Mucosa of descending colon (tissue), 3 donors: ENCODE results near the gene PCNA. TPM values are rescaled to one million over a fixed set of nuclear protein-coding genes. Genes with fewer than 3 reads are reported as not detected.

ENCODE experiments used
- ATAC-seq: fragments of 200-7000 bp; cut with Tn5 transposase; one replicate; pipeline ENCODE4 v1.9.1; 2020; ENCODE audit warnings: mild to moderate bottlenecking, moderate library complexity
- DNase-seq, 3 donors: peaks; one replicate each; pipeline ENCODE4 v3.0.0-alpha.2; 2020
- H3K36me3 ChIP-seq: fragments of 200-600 bp; one replicate; pipeline ENCODE4 v1.8.0; 2021; ENCODE audit warnings: low read depth, mild to moderate bottlenecking
- H3K4me1 ChIP-seq: fragments of 200-600 bp; one replicate; pipeline ENCODE4 v1.8.0; 2021; ENCODE audit warnings: low read depth, mild to moderate bottlenecking
- H3K4me3 ChIP-seq: fragments of 200-600 bp; one replicate; pipeline ENCODE4 v1.8.0; 2021; ENCODE audit warnings: mild to moderate bottlenecking
- H3K9me3 ChIP-seq: fragments of 200-600 bp; one replicate; pipeline ENCODE4 v1.8.0; 2021; ENCODE audit warnings: mild to moderate bottlenecking
- CTCF ChIP-seq: fragments of 200-600 bp; IDR thresholded peaks from one replicate; pipeline ENCODE4 v1.8.0; 2022; ENCODE audit warnings: antibody characterized with exemption, mild to moderate bottlenecking
- intact Hi-C, 2 donors: fragments of 100-400 bp; cut with DNase I in 1 of 2; cut with micrococcal nuclease in 1 of 2; formaldehyde crosslinking; loops; one replicate each; pipeline versions ENCODE4 v1.11.0 to v1.11.1; 2022; cut with DNase I, micrococcal nuclease
- total RNA-seq, 3 donors: library from RNA; stranded (reverse); fragmentation: NEBNext Ultra II Directional in 2 of 3; extraction: Animal tissue kit (Norgen Biotek cat#: 25700) in 2 of 3; gene quantifications; one replicate each; pipeline versions ENCODE4 v1.2.1 to v1.2.4, GENCODE V29; 2021 to 2023
- donor health status: DM: no; HTN: no; CAD: no; lungs with moderate emphysema.
- donor health status: DM: no; HTN: no; CAD: no.
- donor health status: DM: no; HTN: yes; CAD: no.

The PCNA gene
- total RNA-seq, 3 donors from 2014 or later, result 43.4 to 91.1 (median 48.7) TPM

GRCh38 chr20:5128886-5129285, 9.1 kb upstream of the PCNA start:
- no peak for TF ChIP-seq CTCF
- intact Hi-C loops, result loop anchor here (5.0 kb wide), 1 partner anchor 63 kb away; no protein-coding TSS in a partner anchor
- Histone ChIP-seq H3K4me3 (no peak overlapping the region), H3K4me1 (peaks cover 8% of the 10 kb centered on the region), H3K36me3 (peaks cover 5% of the 10 kb centered on the region), H3K9me3 (no peaks in the 10 kb centered on the region)
- DNase-seq, result no peak
- no peak for ATAC-seq

GRCh38 chr20:5127859-5128424, 8.2 kb upstream of the PCNA start:
- Histone ChIP-seq H3K4me1 (peaks cover 8% of the 10 kb centered on the region), H3K9me3 (no peaks in the 10 kb centered on the region), H3K4me3 (no peak overlapping the region), H3K36me3 (peaks cover 5% of the 10 kb centered on the region)
- no peak for TF ChIP-seq CTCF
- ATAC-seq (no peak), DNase-seq (no peak)
- intact Hi-C loops, result loop anchor here (5.0 kb wide), 1 partner anchor 64 kb away; no protein-coding TSS in a partner anchor

GRCh38 chr20:5127204-5127858, 7.6 kb upstream of the PCNA start:
- Histone ChIP-seq H3K4me1 (peaks cover 8% of the 10 kb centered on the region), H3K36me3 (peaks cover 5% of the 10 kb centered on the region), H3K9me3 (no peaks in the 10 kb centered on the region), H3K4me3 (peak overlapping the region; percentile 97)
- peak; percentile 38 for ATAC-seq
- DNase-seq, result peak; percentile 60 to 81 (median 74)
- no peak for TF ChIP-seq CTCF
- intact Hi-C loops, result loop anchor here (5.0 kb wide), 1 partner anchor 65 kb away; no protein-coding TSS in a partner anchor

- H3K4me1 ChIP-seq, result peaks cover 8% of the 10 kb centered on the region
- intact Hi-C loops, result loop anchor here (5.0 kb wide), 1 partner anchor 66 kb away; no protein-coding TSS in a partner anchor
- peak within 1 kb of the TSS; percentile 97 for H3K4me3 ChIP-seq
- DNase-seq (peak; percentile 100), ATAC-seq (peak; percentile 93)
- peaks cover 5% of the 10 kb centered on the region for H3K36me3 ChIP-seq
- no peaks in the 10 kb centered on the region for H3K9me3 ChIP-seq
- peak; percentile 81 for TF ChIP-seq CTCF
These were observed 6.9 kb upstream of the PCNA start, which contains the start of gene CDS2 for GRCh38 chr20:5126512-5127203. CDS2 (plus strand) TSS chr20:5127008; CDS start chr20:5127093, 85 bp downstream.

- peaks cover 12% of the 10 kb centered on the region for H3K4me1 ChIP-seq
- DNase-seq (no peak), ATAC-seq (no peak)
- H3K9me3 ChIP-seq, result no peaks in the 10 kb centered on the region
- H3K4me3 ChIP-seq, result no peak overlapping the region
- intact Hi-C loops, result no loop called here
- H3K36me3 ChIP-seq, result peaks cover 5% of the 10 kb centered on the region
- TF ChIP-seq CTCF, result no peak
These were observed 3.1 kb upstream of the PCNA start for GRCh38 chr20:5122873-5123260.
